Uterus (tissue), 2 donors: ENCODE results near the gene PTPRJ.

Experiments used
- POLR2A ChIP-seq, 2 donors: fragments of 450-650 bp; IDR thresholded peaks; one replicate each; pipeline ENCODE4 v1.6.1; 2016; ENCODE audit warnings: antibody characterized with exemption in 2 of 2, mild to moderate bottlenecking in 1 of 2, moderate library complexity in 1 of 2
- TF ChIP-seq, protein P1 (sequence below), 4 experiments: fragments of 200-600 bp in 2 of 4; fragments of 450-650 bp in 2 of 4; sonication (generic) in 2 of 4; IDR thresholded peaks; one replicate each; pipeline ENCODE4 v1.5.1; 2016 to 2019; ENCODE audit warnings: antibody characterized with exemption in 4 of 4, mild to moderate bottlenecking in 2 of 4, moderate library complexity in 1 of 4

DNA sequence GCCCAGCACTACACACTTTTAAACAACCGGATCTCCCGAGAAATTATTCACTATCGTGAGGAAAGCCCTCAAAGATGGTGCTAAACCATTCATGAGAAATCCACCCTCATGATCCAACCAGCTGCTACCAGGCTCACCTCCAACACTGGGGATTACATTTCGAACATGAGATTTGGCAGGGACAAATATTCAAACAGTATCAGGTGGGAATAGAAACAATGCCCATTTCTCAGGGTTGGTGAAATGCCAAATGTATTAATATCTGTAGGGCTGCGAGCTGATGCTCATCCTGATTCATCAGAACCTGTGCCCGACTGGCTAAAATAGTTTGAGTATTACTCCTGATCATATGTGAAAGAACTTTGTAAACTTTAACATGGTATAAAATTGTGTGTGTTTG lies 15.8 kb upstream of the PTPRJ start:
- TF ChIP-seq, protein P1, sequence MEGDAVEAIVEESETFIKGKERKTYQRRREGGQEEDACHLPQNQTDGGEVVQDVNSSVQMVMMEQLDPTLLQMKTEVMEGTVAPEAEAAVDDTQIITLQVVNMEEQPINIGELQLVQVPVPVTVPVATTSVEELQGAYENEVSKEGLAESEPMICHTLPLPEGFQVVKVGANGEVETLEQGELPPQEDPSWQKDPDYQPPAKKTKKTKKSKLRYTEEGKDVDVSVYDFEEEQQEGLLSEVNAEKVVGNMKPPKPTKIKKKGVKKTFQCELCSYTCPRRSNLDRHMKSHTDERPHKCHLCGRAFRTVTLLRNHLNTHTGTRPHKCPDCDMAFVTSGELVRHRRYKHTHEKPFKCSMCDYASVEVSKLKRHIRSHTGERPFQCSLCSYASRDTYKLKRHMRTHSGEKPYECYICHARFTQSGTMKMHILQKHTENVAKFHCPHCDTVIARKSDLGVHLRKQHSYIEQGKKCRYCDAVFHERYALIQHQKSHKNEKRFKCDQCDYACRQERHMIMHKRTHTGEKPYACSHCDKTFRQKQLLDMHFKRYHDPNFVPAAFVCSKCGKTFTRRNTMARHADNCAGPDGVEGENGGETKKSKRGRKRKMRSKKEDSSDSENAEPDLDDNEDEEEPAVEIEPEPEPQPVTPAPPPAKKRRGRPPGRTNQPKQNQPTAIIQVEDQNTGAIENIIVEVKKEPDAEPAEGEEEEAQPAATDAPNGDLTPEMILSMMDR (IDR thresholded peaks at IDR 0.05) = no peak
- TF ChIP-seq POLR2A (IDR thresholded peaks at IDR 0.05) = no peak
